H9 (cell line): Measurements from ENCODE around the gene EPGN. TPM values are rescaled to one million over a fixed set of nuclear protein-coding genes. Genes with fewer than 3 reads are reported as not detected.

Source experiments
- DNase-seq: peaks from one replicate; pipeline ENCODE4 v3.0.0-alpha.2; 2017
- H2AFZ ChIP-seq: one replicate; pipeline ENCODE4 v1.6.1; 2013; ENCODE audit warnings: mild to moderate bottlenecking, low read length, control low read depth, moderate library complexity
- H2AK5ac ChIP-seq: 2 replicates; pipeline ENCODE4 v1.6.1; 2013; ENCODE audit warnings: low read length, control low read depth, mixed read lengths; ENCODE audit not compliant: insufficient read length
- H2BK120ac ChIP-seq: one replicate; pipeline ENCODE4 v1.6.1; 2013; ENCODE audit warnings: low read depth, mild to moderate bottlenecking, low read length, control low read depth, inconsistent platforms; ENCODE audit not compliant: poor library complexity, severe bottlenecking
- H2BK12ac ChIP-seq: 2 replicates; pipeline ENCODE4 v1.6.1; 2013; ENCODE audit warnings: low read length, control low read depth, mixed read lengths, low read depth; ENCODE audit not compliant: insufficient read length
- H2BK15ac ChIP-seq: 2 replicates; pipeline ENCODE4 v1.6.1; 2013; ENCODE audit warnings: low read depth, low read length, control low read depth
- H2BK20ac ChIP-seq: one replicate; pipeline ENCODE4 v1.6.1; 2013; ENCODE audit warnings: low read depth, mild to moderate bottlenecking, low read length, control low read depth, inconsistent platforms; ENCODE audit not compliant: poor library complexity, severe bottlenecking
- H2BK5ac ChIP-seq: 2 replicates; pipeline ENCODE4 v1.6.1; 2013; ENCODE audit warnings: low read length, control low read depth, mixed read lengths; ENCODE audit not compliant: insufficient read length
- H3K14ac ChIP-seq: 2 replicates; pipeline ENCODE4 v1.6.1; 2013; ENCODE audit warnings: low read length, control low read depth; ENCODE audit not compliant: insufficient read depth
- H3K18ac ChIP-seq: 2 replicates; pipeline ENCODE4 v1.6.1; 2013; ENCODE audit warnings: low read depth, mild to moderate bottlenecking, mixed read lengths, low read length, control low read depth; ENCODE audit not compliant: insufficient read length
- H3K23ac ChIP-seq: 2 replicates; pipeline ENCODE4 v1.6.1; 2013; ENCODE audit warnings: low read length, control low read depth, mixed read lengths, low read depth; ENCODE audit not compliant: insufficient read length
- H3K23me2 ChIP-seq: 2 replicates; pipeline ENCODE4 v1.6.1; 2013; ENCODE audit warnings: low read depth, mild to moderate bottlenecking, mixed read lengths, low read length, control low read depth; ENCODE audit not compliant: insufficient read length, poor library complexity, severe bottlenecking
- H3K27ac ChIP-seq: 2 replicates; pipeline ENCODE4 v1.5.1; 2013; ENCODE audit warnings: low read length, control low read depth, mixed read lengths, low read depth; ENCODE audit not compliant: insufficient read length
- H3K27me3 ChIP-seq: 2 replicates; pipeline ENCODE4 v1.6.1; 2013; ENCODE audit warnings: low read length, control low read depth, inconsistent platforms; ENCODE audit not compliant: insufficient read depth
- H3K4ac ChIP-seq: 2 replicates; pipeline ENCODE4 v1.6.1; 2013; ENCODE audit warnings: low read depth, mild to moderate bottlenecking, control low read depth, inconsistent platforms, low read length, moderate library complexity
- H3K4me1 ChIP-seq: 2 replicates; pipeline ENCODE4 v1.6.1; 2013; ENCODE audit warnings: low read length, control low read depth, inconsistent platforms; ENCODE audit not compliant: insufficient read depth
- H3K4me2 ChIP-seq: 2 replicates; pipeline ENCODE4 v1.6.1; 2013; ENCODE audit warnings: low read length, control low read depth, mixed read lengths; ENCODE audit not compliant: insufficient read length, insufficient read depth
- H3K56ac ChIP-seq: 2 replicates; pipeline ENCODE4 v1.6.1; 2013; ENCODE audit warnings: low read depth, mild to moderate bottlenecking, mixed read lengths, low read length, control low read depth; ENCODE audit not compliant: insufficient read length
- H3K79me1 ChIP-seq: 2 replicates; pipeline ENCODE4 v1.6.1; 2013; ENCODE audit warnings: low read depth, mild to moderate bottlenecking, moderate library complexity, low read length, control low read depth, inconsistent platforms; ENCODE audit not compliant: insufficient read depth, poor library complexity, severe bottlenecking
- H3K79me2 ChIP-seq: 2 replicates; pipeline ENCODE4 v1.6.1; 2013; ENCODE audit warnings: low read length, control low read depth, inconsistent platforms; ENCODE audit not compliant: insufficient read depth
- H3K9ac ChIP-seq: 2 replicates; pipeline ENCODE4 v1.6.1; 2013; ENCODE audit warnings: low read length, control low read depth, mixed read lengths; ENCODE audit not compliant: insufficient read length; ENCODE audit errors: extremely low read depth
- H3K9me3 ChIP-seq: one replicate; pipeline ENCODE4 v1.6.1; 2013; ENCODE audit warnings: low read depth, low read length, inconsistent platforms; ENCODE audit not compliant: control insufficient read depth
- H3T11ph ChIP-seq: one replicate; pipeline ENCODE4 v1.6.1; 2013; ENCODE audit warnings: mild to moderate bottlenecking, low read length, control low read depth, inconsistent platforms
- H4K20me1 ChIP-seq: one replicate; pipeline ENCODE4 v1.6.1; 2013; ENCODE audit not compliant: control insufficient read depth, insufficient read length, insufficient read depth
- H4K5ac ChIP-seq: 2 replicates; pipeline ENCODE4 v1.6.1; 2013; ENCODE audit warnings: low read depth, mild to moderate bottlenecking, mixed read lengths, low read length, control low read depth; ENCODE audit not compliant: insufficient read length
- H4K8ac ChIP-seq: replicated peaks from 2 replicates; pipeline ENCODE4 v1.6.1; 2013; ENCODE audit warnings: low read length, control low read depth, mixed read lengths, low read depth; ENCODE audit not compliant: insufficient read length
- H4K91ac ChIP-seq: 2 replicates; pipeline ENCODE4 v1.6.1; 2013; ENCODE audit warnings: low read depth, mild to moderate bottlenecking, moderate library complexity, mixed read lengths, low read length, control low read depth; ENCODE audit not compliant: insufficient read length
- H3K27ac Mint-ChIP-seq, 3 experiments: 2 replicates in 2 of 3; 3 replicates in 1 of 3; pipeline ENCODE4 v1.8.0; 2020 to 2021; ENCODE audit warnings: mixed read lengths in 3 of 3, mild to moderate bottlenecking in 1 of 3, moderate library complexity in 1 of 3
- H3K27me3 Mint-ChIP-seq: 2 replicates; pipeline ENCODE4 v1.8.0; 2021; ENCODE audit warnings: low read depth, mild to moderate bottlenecking, moderate library complexity, mixed read lengths
- H3K36me3 Mint-ChIP-seq, 3 experiments: 2 replicates in 2 of 3; 3 replicates in 1 of 3; pipeline ENCODE4 v1.8.0; 2020 to 2021; ENCODE audit warnings: low read depth in 3 of 3, mixed read lengths in 3 of 3; ENCODE audit not compliant: insufficient read depth in 1 of 3
- H3K4me1 Mint-ChIP-seq, 2 experiments: 2 replicates each; pipeline ENCODE4 v1.8.0; 2020; ENCODE audit warnings: mixed read lengths in 2 of 2
- H3K4me3 Mint-ChIP-seq, 2 experiments: 2 replicates in 1 of 2; 3 replicates in 1 of 2; pipeline ENCODE4 v1.8.0; 2020 to 2021; ENCODE audit warnings: mild to moderate bottlenecking in 2 of 2, mixed read lengths in 2 of 2, moderate library complexity in 1 of 2
- H3K9me3 Mint-ChIP-seq, 2 experiments: 2 replicates in 1 of 2; 3 replicates in 1 of 2; pipeline ENCODE4 v1.8.0; 2020; ENCODE audit warnings: mild to moderate bottlenecking in 2 of 2, mixed read lengths in 2 of 2, moderate library complexity in 1 of 2
- total RNA-seq: library from RNA; stranded (reverse); gene quantifications from 2 replicates; pipeline ENCODE4 v1.2.1, GENCODE V29; 2021
- TF ChIP-seq, protein P1 (sequence below): fragments of 200-600 bp; sonication (generic); conservative IDR thresholded peaks from 3 replicates; pipeline ENCODE4 v1.8.0; 2021; ENCODE audit warnings: antibody characterized with exemption, mild to moderate bottlenecking

EPGN gene
- total RNA-seq, 1 experiment from 2014 or later: not detected

GRCh38 chr4:74331944-74332343, 23.7 kb downstream of the EPGN start:
- Mint-ChIP-seq H3K36me3 (peaks cover 0 to 8% (median 0%) of the 10 kb centered on the region in 3 experiments; a peak in 1 of 7 replicates), H3K9me3 (peaks cover 0 to 10% of the 10 kb centered on the region in 2 experiments; a peak in 2 of 5 replicates), H3K27ac (no peak overlapping the region), H3K27me3 (no peaks in the 10 kb centered on the region), H3K4me1 (peaks cover 6 to 7% of the 10 kb centered on the region in 2 experiments; a peak in 3 of 4 replicates), H3K4me3 (no peak overlapping the region)
- no peak overlapping the region for H2BK120ac ChIP-seq
- no peak overlapping the region for H3T11ph ChIP-seq
- no peak overlapping the region for H3K23ac ChIP-seq
- H3K4me1 ChIP-seq: no peaks in the 10 kb centered on the region
- no peaks in the 10 kb centered on the region for H3K79me1 ChIP-seq
- H3K14ac ChIP-seq: no peak overlapping the region
- H4K91ac ChIP-seq: no peak overlapping the region
- no peak overlapping the region for H4K8ac ChIP-seq
- H2AFZ ChIP-seq: no peak overlapping the region
- no peak overlapping the region for H2BK12ac ChIP-seq
- DNase-seq: no peak
- H3K9ac ChIP-seq: no peak overlapping the region
- no peaks in the 10 kb centered on the region for H3K27me3 ChIP-seq
- H2AK5ac ChIP-seq: no peak overlapping the region
- H3K9me3 ChIP-seq: no peaks in the 10 kb centered on the region
- no peak overlapping the region for H2BK20ac ChIP-seq
- H3K18ac ChIP-seq: no peak overlapping the region
- TF ChIP-seq, protein P1, sequence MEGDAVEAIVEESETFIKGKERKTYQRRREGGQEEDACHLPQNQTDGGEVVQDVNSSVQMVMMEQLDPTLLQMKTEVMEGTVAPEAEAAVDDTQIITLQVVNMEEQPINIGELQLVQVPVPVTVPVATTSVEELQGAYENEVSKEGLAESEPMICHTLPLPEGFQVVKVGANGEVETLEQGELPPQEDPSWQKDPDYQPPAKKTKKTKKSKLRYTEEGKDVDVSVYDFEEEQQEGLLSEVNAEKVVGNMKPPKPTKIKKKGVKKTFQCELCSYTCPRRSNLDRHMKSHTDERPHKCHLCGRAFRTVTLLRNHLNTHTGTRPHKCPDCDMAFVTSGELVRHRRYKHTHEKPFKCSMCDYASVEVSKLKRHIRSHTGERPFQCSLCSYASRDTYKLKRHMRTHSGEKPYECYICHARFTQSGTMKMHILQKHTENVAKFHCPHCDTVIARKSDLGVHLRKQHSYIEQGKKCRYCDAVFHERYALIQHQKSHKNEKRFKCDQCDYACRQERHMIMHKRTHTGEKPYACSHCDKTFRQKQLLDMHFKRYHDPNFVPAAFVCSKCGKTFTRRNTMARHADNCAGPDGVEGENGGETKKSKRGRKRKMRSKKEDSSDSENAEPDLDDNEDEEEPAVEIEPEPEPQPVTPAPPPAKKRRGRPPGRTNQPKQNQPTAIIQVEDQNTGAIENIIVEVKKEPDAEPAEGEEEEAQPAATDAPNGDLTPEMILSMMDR: no peak
- H4K5ac ChIP-seq: no peak overlapping the region
- H3K79me2 ChIP-seq: no peaks in the 10 kb centered on the region
- no peak overlapping the region for H3K56ac ChIP-seq
- no peak overlapping the region for H2BK5ac ChIP-seq
- no peaks in the 10 kb centered on the region for H3K23me2 ChIP-seq
- H2BK15ac ChIP-seq: no peak overlapping the region
- no peak overlapping the region for H3K27ac ChIP-seq
- no peaks in the 10 kb centered on the region for H4K20me1 ChIP-seq
- no peak overlapping the region for H3K4me2 ChIP-seq
- H3K4ac ChIP-seq: no peak overlapping the region
